ENCODE results near the gene SLIT3.
A peak's percentile ranks its signal among the peaks of the same experiment; 100 is the strongest.

Gene SLIT3

DNA sequence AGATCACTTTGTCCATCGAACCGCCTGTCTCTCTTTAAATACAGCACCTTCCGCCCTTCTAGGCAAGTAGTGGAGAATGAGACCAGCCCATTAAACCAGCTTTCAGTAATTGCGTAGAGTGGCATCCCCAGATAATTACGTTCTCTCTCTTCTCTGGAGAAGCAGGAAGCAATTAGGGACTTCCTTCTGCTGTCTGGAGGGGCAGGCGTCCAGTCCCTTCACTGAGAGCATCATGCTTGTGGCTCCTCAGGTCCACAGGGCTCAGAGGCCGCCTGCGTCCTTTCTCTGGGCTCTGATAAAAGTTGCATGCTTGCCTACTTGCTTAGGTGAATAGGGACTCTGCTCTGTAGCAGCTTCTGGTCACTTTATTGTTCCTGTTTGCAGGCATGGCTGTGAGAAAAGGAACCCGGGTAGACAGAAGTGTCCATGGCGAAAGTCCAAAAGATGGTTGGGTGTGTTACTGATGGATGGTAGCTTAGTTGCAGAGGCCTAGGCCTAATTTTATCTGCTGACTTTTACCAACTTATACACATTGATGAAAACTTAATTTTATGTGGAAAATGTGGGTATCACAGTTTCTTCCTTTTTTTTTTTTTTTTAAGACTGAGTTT is 422.7 kb downstream of the SLIT3 start:
- POLR2A ChIA-PET: no interaction called here
- DNase-seq (ENCODE audit: extremely low spot score): no peak
- CTCF ChIA-PET: no interaction called here
- TF ChIP-seq CTBP1 (IDR thresholded peaks at IDR 0.05; ENCODE audit: borderline replicate concordance) (no peak), TARDBP (IDR thresholded peaks at IDR 0.05) (no peak), ARNT (IDR thresholded peaks at IDR 0.05) (no peak), L3MBTL2 (conservative IDR thresholded peaks at IDR 0.05) (no peak), BHLHE40 (IDR thresholded peaks at IDR 0.05; ENCODE audit: borderline replicate concordance) (no peak), ELF4 (IDR thresholded peaks at IDR 0.05) (no peak), HDGF (IDR thresholded peaks at IDR 0.05; ENCODE audit: borderline replicate concordance) (no peak), FOXM1 (IDR thresholded peaks at IDR 0.05; ENCODE audit: borderline replicate concordance) (no peak), NFRKB (IDR thresholded peaks at IDR 0.05) (no peak), FOXK2 (IDR thresholded peaks at IDR 0.05) (no peak), ZNF384 (IDR thresholded peaks at IDR 0.05) (no peak), FOXA1 (IDR thresholded peaks at IDR 0.05) (no peak), SP1 (IDR thresholded peaks at IDR 0.05) (no peak), SUZ12 (IDR thresholded peaks at IDR 0.05) (no peak), LEF1 (IDR thresholded peaks at IDR 0.05; ENCODE audit: borderline replicate concordance) (no peak)
- TF ChIP-seq, protein P1, sequence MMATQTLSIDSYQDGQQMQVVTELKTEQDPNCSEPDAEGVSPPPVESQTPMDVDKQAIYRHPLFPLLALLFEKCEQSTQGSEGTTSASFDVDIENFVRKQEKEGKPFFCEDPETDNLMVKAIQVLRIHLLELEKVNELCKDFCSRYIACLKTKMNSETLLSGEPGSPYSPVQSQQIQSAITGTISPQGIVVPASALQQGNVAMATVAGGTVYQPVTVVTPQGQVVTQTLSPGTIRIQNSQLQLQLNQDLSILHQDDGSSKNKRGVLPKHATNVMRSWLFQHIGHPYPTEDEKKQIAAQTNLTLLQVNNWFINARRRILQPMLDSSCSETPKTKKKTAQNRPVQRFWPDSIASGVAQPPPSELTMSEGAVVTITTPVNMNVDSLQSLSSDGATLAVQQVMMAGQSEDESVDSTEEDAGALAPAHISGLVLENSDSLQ (IDR thresholded peaks at IDR 0.05): no peak

DNA sequence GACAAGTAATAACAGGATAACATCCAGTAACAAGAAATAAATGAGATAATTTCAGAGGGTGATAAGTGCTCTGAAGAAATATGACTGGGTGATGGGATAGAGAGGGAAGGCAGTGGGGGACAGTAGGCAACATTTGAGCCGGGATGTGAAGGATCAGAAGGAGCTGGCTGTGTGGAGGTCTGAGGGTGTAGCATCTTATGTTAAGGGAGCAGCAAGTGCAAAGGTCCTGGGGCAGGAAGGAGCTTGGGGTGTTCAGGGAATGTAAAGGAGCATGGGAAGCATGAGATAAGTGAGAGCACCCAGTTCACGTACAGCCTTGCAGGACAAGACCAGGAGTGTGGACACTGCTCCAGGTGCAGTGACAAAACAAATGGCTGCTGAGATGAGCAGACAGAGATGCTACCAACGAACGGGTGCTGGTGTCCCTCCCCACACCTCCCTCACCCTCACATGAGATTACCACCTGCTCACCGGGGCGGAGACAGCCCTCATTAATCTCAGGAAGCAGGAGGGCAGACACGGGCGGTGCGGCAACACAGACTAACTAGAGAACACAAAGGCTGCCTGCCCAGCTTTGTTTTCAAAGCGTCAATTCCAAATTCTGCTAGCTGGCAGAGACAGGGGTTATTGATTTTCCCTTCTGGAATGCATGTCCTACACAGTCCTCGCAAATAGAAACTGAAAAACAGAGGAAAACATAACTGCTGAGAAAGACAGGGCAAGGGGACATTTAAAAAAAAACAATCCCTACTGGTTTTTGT is 423.6 kb downstream of the SLIT3 start:
- POLR2A ChIA-PET: no interaction called here
- no peak for TF ChIP-seq ZNF384 (IDR thresholded peaks at IDR 0.05)
- CTCF ChIA-PET: no interaction called here
- DNase-seq (ENCODE audit: extremely low spot score): no peak

DNA sequence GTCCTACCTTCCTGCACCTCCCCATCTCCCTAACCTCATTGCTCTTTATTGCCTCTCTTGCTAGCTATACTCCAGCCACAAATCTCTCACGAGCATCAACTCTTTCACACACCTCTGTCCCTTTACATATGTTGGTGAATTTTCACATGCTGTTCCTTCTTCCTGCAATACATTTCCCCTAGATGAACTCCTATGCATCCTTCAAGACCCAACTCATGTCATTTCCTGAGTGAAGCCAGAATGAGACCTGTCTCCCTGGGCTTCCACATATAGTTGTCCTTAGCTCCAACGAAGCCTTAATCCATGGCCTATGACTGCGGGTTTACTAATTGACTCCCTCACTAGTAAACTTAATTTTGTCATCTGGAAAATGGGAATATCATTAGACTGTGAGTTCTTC is 424.5 kb downstream of the SLIT3 start:
- CTCF ChIA-PET: no interaction called here
- POLR2A ChIA-PET: no interaction called here
- TF ChIP-seq ZNF384 (IDR thresholded peaks at IDR 0.05) (no peak), FOXM1 (IDR thresholded peaks at IDR 0.05; ENCODE audit: borderline replicate concordance) (no peak), HDGF (IDR thresholded peaks at IDR 0.05; ENCODE audit: borderline replicate concordance) (no peak), SUZ12 (IDR thresholded peaks at IDR 0.05) (no peak), FOXK2 (IDR thresholded peaks at IDR 0.05) (no peak), ELF4 (IDR thresholded peaks at IDR 0.05) (no peak), LEF1 (IDR thresholded peaks at IDR 0.05; ENCODE audit: borderline replicate concordance) (no peak)
- TF ChIP-seq, protein P1 (IDR thresholded peaks at IDR 0.05): no peak
- DNase-seq (ENCODE audit: extremely low spot score): no peak

DNA sequence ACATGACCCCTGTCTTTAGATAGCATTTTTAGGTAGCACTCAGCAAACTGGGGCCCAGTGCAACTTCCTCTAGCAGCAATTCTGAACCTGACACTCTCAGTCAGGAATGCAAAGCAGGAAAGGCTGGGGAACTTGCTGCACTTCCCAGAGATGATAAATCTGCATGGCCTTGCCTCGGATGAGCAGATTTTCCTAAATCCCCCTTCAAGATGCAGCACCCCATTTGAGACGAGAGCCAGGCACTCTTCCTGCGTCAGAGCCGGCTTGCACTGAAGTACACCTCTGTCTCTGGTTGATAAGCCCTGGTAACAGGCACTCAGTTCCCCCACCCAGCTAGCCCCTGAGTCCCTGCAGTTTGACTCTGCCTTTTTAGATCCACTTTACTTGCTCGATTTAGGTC is 425.1 kb downstream of the SLIT3 start:
- POLR2A ChIA-PET: no interaction called here
- TF ChIP-seq ARNT (IDR thresholded peaks at IDR 0.05): no peak
- no peak for TF ChIP-seq FOXA1 (IDR thresholded peaks at IDR 0.05)
- TF ChIP-seq ZNF384 (IDR thresholded peaks at IDR 0.05): no peak
- TF ChIP-seq ELF4 (IDR thresholded peaks at IDR 0.05): no peak
- no peak for TF ChIP-seq LEF1 (IDR thresholded peaks at IDR 0.05; ENCODE audit: borderline replicate concordance)
- TF ChIP-seq, protein P1 (IDR thresholded peaks at IDR 0.05): no peak
- TF ChIP-seq SP1 (IDR thresholded peaks at IDR 0.05): no peak
- no peak for TF ChIP-seq L3MBTL2 (conservative IDR thresholded peaks at IDR 0.05)
- no peak for TF ChIP-seq HDGF (IDR thresholded peaks at IDR 0.05; ENCODE audit: borderline replicate concordance)
- TF ChIP-seq FOXM1 (IDR thresholded peaks at IDR 0.05; ENCODE audit: borderline replicate concordance): no peak
- TF ChIP-seq NFRKB (IDR thresholded peaks at IDR 0.05): no peak
- TF ChIP-seq FOXK2 (IDR thresholded peaks at IDR 0.05): no peak
- no peak for TF ChIP-seq BHLHE40 (IDR thresholded peaks at IDR 0.05; ENCODE audit: borderline replicate concordance)
- no peak for TF ChIP-seq CTBP1 (IDR thresholded peaks at IDR 0.05; ENCODE audit: borderline replicate concordance)
- TF ChIP-seq TARDBP (IDR thresholded peaks at IDR 0.05): no peak
- no peak for TF ChIP-seq SUZ12 (IDR thresholded peaks at IDR 0.05)
- DNase-seq (ENCODE audit: extremely low spot score): no peak
- CTCF ChIA-PET: no interaction called here

DNA sequence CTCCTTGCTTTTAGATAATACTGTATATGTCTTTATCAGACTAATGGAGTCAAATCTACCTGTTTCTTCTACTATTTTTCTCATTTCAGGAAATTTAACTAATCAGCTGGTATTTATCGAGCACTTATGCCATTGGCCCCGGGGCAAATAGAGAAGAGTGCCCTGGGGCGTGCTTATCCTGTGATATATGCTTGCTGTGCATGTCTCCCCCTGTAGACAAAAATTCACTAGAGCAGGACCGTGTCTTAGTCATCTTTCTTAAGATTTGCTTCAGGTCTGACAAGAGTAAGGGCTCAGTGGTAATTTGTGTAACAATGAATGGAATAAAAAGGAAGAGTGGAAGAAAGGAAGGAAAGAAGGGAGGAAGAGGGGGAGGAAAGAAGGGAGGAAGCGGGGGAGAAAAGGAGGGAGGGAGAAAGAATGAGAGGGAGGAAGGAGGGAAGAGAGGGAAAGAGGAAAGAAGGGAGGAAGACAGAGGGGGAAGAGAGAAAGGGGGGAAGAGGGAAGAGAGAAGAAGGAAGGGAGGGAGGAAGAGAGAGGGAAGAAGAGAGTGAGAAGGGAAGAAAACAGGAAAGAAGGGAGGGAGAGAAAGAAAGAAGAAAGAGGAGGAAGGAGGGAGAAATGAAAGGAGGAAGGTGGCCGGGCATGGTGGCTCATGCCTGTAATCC is 426.1 kb downstream of the SLIT3 start:
- CTCF ChIA-PET: no interaction called here
- POLR2A ChIA-PET: no interaction called here
- peak; percentile 40 for DNase-seq (ENCODE audit: extremely low spot score)
- TF ChIP-seq NFRKB (IDR thresholded peaks at IDR 0.05) (no peak), LEF1 (IDR thresholded peaks at IDR 0.05; ENCODE audit: borderline replicate concordance) (no peak), TARDBP (IDR thresholded peaks at IDR 0.05) (no peak)

DNA sequence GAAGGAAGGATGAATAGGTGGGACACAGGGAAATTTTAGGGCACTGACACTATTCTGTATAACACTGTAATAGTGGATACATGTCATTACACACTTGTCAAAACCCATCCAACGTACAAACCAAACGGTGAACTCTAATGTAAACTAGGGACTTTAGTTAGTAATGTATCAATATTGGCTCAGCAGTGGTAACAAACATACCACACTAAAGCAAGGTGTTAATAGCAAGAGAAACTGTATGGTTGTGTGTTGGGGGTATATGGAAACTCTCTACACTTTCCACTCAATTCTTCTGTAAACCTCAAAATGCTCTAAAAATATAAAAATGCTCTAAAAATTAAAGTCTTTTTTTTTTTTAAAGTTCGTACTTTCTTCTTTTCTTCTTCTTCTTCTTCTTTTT is 428.7 kb downstream of the SLIT3 start:
- ChIA-PET POLR2A (no interaction called here), CTCF (no interaction called here)
- DNase-seq (ENCODE audit: extremely low spot score): no peak
- TF ChIP-seq ARNT (IDR thresholded peaks at IDR 0.05): no peak
